ENCODE data around the gene SLFN5. TPM values are rescaled to one million over a fixed set of nuclear protein-coding genes. Genes with fewer than 3 reads are reported as not detected.

SLFN5 gene
- total and polyA plus RNA-seq, 7 donors = 1.7 to 23.7 (median 14.5) TPM

GRCh38 chr17:35286120-35286781 lies 43.4 kb downstream of the SLFN5 start:
- intact Hi-C loops (cut with DNase I) = no loop called here
- 50 to 51% (median 50%) methylated on average over 2 of the region's 2 CpGs for WGBS, 3 donors
- H3K36me3 ChIP-seq (ENCODE audit: insufficient read depth in 1 of 2, low read depth in 1 of 2) = no peaks in the 10 kb centered on the region
- TF ChIP-seq, protein P1, sequence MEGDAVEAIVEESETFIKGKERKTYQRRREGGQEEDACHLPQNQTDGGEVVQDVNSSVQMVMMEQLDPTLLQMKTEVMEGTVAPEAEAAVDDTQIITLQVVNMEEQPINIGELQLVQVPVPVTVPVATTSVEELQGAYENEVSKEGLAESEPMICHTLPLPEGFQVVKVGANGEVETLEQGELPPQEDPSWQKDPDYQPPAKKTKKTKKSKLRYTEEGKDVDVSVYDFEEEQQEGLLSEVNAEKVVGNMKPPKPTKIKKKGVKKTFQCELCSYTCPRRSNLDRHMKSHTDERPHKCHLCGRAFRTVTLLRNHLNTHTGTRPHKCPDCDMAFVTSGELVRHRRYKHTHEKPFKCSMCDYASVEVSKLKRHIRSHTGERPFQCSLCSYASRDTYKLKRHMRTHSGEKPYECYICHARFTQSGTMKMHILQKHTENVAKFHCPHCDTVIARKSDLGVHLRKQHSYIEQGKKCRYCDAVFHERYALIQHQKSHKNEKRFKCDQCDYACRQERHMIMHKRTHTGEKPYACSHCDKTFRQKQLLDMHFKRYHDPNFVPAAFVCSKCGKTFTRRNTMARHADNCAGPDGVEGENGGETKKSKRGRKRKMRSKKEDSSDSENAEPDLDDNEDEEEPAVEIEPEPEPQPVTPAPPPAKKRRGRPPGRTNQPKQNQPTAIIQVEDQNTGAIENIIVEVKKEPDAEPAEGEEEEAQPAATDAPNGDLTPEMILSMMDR (IDR thresholded peaks at IDR 0.05) = no peak
- no peak overlapping the region for H3K27ac ChIP-seq
- no peak for DNase-seq
- ATAC-seq = no peak
- peaks cover 0 to 2% (median 0%) of the 10 kb centered on the region in 3 donors for H3K27me3 ChIP-seq (ENCODE audit: insufficient read depth in 3 of 3, low read length in 2 of 3)
- H3K4me1 ChIP-seq = no peaks in the 10 kb centered on the region
- H3K4me3 ChIP-seq = no peak overlapping the region
- H3K9me3 ChIP-seq = no peaks in the 10 kb centered on the region

DNA sequence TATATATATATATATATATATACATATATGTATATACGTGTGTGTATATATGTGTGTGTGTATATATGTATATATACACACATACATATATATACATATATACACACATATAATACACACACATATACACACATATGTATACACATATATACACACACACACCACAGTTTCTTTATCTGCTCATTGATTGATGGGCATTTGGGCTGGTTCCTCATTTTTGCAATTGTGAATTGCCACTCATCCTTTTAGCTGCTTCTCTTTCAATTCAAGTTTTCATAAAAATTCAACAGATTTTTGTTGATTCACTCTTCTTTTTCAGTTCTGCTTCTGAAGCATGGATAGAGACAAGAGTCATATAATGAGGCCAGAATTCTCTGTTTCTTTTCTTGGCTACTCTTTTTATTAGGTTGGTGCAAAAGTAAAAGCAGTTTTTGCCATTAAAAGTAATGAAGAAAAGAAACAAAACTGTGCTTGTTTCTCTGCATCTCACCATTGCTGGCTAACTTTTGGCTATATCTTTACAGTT lies 44.5 kb downstream of the SLFN5 start:
- intact Hi-C loops (cut with DNase I) = no loop called here
- DNase-seq (no peak), ATAC-seq (no peak)
- no peaks in the 10 kb centered on the region for H3K9me3 ChIP-seq
- H3K4me1 ChIP-seq = no peaks in the 10 kb centered on the region
- no peaks in the 10 kb centered on the region for H3K36me3 ChIP-seq (ENCODE audit: insufficient read depth in 1 of 2, low read depth in 1 of 2)
- TF ChIP-seq, protein P1 (IDR thresholded peaks at IDR 0.05) = no peak
- peaks cover 0 to 6% (median 0%) of the 10 kb centered on the region in 3 donors for H3K27me3 ChIP-seq (ENCODE audit: insufficient read depth in 3 of 3, low read length in 2 of 3)
- no peak overlapping the region for H3K4me3 ChIP-seq
- whole genome bisulfite sequencing, 3 donors = 57 to 64% (median 57%) methylated on average over 1 of the region's 1 CpG
- no peak overlapping the region for H3K27ac ChIP-seq

- 63 to 74% (median 66%) methylated on average over 1 of the region's 1 CpG for WGBS, 3 donors
- Histone ChIP-seq H3K4me1 (no peaks in the 10 kb centered on the region), H3K27ac (no peak overlapping the region), H3K36me3 (ENCODE audit: insufficient read depth in 1 of 2, low read depth in 1 of 2) (no peaks in the 10 kb centered on the region), H3K4me3 (no peak overlapping the region), H3K9me3 (no peaks in the 10 kb centered on the region), H3K27me3 (ENCODE audit: insufficient read depth in 3 of 3, low read length in 2 of 3) (peaks cover 0 to 6% (median 0%) of the 10 kb centered on the region in 3 donors)
- no peak for DNase-seq
- ATAC-seq = no peak
- intact Hi-C loops (cut with DNase I) = no loop called here
- TF ChIP-seq, protein P1 (IDR thresholded peaks at IDR 0.05) = no peak
Measured at GRCh38 chr17:35289222-35289621, 46.4 kb downstream of the SLFN5 start.

GRCh38 chr17:35291802-35292201 lies 48.9 kb downstream of the SLFN5 start:
- H3K9me3 ChIP-seq = no peaks in the 10 kb centered on the region
- no peak overlapping the region for H3K4me3 ChIP-seq
- TF ChIP-seq, protein P1 (IDR thresholded peaks at IDR 0.05) = no peak
- H3K27me3 ChIP-seq (ENCODE audit: insufficient read depth in 3 of 3, low read length in 2 of 3) = peaks cover 0 to 6% (median 0%) of the 10 kb centered on the region in 3 donors
- no peaks in the 10 kb centered on the region for H3K4me1 ChIP-seq
- WGBS, 3 donors = 87 to 94% (median 92%) methylated on average over 1 of the region's 1 CpG
- H3K36me3 ChIP-seq (ENCODE audit: insufficient read depth in 1 of 2, low read depth in 1 of 2) = no peaks in the 10 kb centered on the region
- intact Hi-C loops (cut with DNase I) = no loop called here
- DNase-seq (no peak), ATAC-seq (no peak)
- no peak overlapping the region for H3K27ac ChIP-seq
